Type B pancreatic cell (in vitro differentiated cells): ENCODE measurements around the gene SMOC1. TPM values are rescaled to one million over a fixed set of nuclear protein-coding genes. Genes with fewer than 3 reads are reported as not detected.
A peak's percentile ranks its signal among the peaks of the same experiment; 100 is the strongest.

Experiments used
- DNase-seq: peaks from one replicate; pipeline ENCODE4 v3.0.0; 2021; ENCODE audit warnings: mixed read lengths; ENCODE audit not compliant: unreplicated experiment; ENCODE audit errors: extremely low spot score
- H3K27ac Mint-ChIP-seq: 2 replicates; pipeline ENCODE4 v1.8.0; 2021; ENCODE audit warnings: mild to moderate bottlenecking, mixed read lengths
- H3K27me3 Mint-ChIP-seq: 2 replicates; pipeline ENCODE4 v1.8.0; 2021; ENCODE audit warnings: mixed read lengths
- H3K36me3 Mint-ChIP-seq: 2 replicates; pipeline ENCODE4 v1.8.0; 2021; ENCODE audit warnings: mixed read lengths
- H3K4me1 Mint-ChIP-seq: one replicate; pipeline ENCODE4 v1.8.0; 2021; ENCODE audit warnings: mixed read lengths; ENCODE audit not compliant: unreplicated experiment
- H3K4me3 Mint-ChIP-seq: 2 replicates; pipeline ENCODE4 v1.8.0; 2021; ENCODE audit warnings: mild to moderate bottlenecking, mixed read lengths
- H3K9me3 Mint-ChIP-seq: 2 replicates; pipeline ENCODE4 v1.8.0; 2021; ENCODE audit warnings: mixed read lengths
- CTCF ChIP-seq: fragments of 200-600 bp; sonication (generic); conservative IDR thresholded peaks from 2 replicates; pipeline ENCODE4 v1.5.0; 2021; ENCODE audit warnings: antibody characterized with exemption, mild to moderate bottlenecking
- total RNA-seq: library from RNA; stranded (reverse); gene quantifications from 2 replicates; pipeline ENCODE4 v1.2.1, GENCODE V29; 2021; ENCODE audit warnings: low replicate concordance

The SMOC1 gene
- total RNA-seq, 1 donor from 2014 or later = 20.7 TPM

DNA sequence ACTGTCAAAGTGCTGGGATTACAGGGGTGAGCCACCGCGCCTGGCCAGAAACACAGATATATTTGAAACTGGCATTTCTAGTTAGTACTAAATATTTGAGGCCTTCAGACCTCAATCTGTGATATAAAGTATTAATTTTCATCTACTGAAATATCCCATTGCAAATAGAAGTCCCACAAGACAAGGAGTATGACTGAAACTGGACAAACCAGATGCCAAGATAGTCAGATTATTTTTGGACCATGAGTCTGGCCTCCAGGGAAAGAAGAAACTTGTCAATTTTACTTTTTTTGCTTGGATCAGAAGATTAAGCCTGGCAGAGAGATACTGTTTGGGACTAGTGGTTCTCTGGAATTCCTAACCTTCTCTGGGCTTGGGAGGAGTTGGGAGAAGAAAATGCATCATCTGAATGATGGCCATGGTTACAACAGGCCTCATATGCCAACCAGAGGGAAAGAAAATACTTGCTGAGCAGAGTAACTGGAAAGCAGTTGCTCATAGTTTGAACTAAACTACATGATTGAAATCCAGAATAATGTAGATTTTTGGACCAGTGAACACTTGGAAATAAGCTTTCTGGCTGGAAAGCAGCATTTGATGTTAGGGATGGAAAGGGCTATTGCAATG lies 2.9 kb upstream of the SMOC1 start:
- no peaks in the 10 kb centered on the region for H3K36me3 Mint-ChIP-seq
- no peak overlapping the region for H3K27ac Mint-ChIP-seq
- peaks cover 21% of the 10 kb centered on the region for H3K4me1 Mint-ChIP-seq
- peaks cover 36% of the 10 kb centered on the region for H3K27me3 Mint-ChIP-seq
- H3K4me3 Mint-ChIP-seq = no peak overlapping the region
- no peak for DNase-seq
- H3K9me3 Mint-ChIP-seq = no peaks in the 10 kb centered on the region
- TF ChIP-seq CTCF = no peak

DNA sequence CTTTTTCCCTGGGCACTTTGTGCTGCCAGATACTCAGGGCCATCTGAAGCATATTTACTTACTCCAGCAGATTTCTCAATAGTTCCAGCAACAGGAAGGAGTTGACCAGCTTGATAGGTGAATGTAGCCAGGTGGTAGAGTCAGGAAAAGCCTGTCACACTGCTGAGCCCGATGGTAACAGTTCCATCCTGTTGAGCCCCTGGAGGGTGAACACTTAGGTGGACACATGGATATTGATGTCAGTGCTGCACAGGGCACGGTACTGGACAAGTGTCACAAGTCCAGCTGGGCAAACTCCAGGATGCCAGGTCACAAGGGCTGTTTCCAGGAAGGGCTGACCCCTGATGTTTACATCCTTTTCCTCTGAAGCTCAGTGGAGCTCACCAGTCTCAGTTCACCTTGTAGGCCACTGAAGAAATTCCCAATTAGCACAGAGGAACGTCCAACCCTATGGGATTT lies 2.3 kb upstream of the SMOC1 start:
- Mint-ChIP-seq H3K27me3 (peaks cover 41% of the 10 kb centered on the region), H3K9me3 (no peaks in the 10 kb centered on the region), H3K27ac (no peak overlapping the region), H3K4me1 (peaks cover 26% of the 10 kb centered on the region), H3K4me3 (no peak overlapping the region), H3K36me3 (no peaks in the 10 kb centered on the region)
- DNase-seq = no peak
- TF ChIP-seq CTCF = no peak

DNA sequence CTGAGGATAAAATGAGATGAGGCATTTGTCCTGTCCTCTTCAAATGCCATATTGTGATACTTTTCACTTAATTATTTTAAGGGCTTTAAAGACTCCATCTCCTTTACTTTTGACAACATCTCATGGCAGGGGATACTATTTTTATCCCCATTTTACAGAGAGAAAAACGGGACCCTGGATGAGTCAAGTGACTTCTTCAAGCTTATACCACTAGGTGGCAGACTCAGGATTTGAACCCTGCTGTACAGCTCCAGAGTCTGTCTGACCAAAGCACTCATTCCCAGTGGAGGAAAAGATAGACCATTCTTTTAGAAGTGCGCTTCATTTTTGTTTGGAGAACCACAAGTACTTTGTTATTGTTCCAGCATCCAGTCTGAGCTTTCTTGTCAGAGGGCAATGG lies 1.7 kb upstream of the SMOC1 start:
- peak; percentile 81 for TF ChIP-seq CTCF
- H3K27me3 Mint-ChIP-seq = peaks cover 47% of the 10 kb centered on the region
- DNase-seq = no peak
- no peak overlapping the region for H3K27ac Mint-ChIP-seq
- no peaks in the 10 kb centered on the region for H3K9me3 Mint-ChIP-seq
- H3K4me1 Mint-ChIP-seq = peaks cover 32% of the 10 kb centered on the region
- no peaks in the 10 kb centered on the region for H3K36me3 Mint-ChIP-seq
- H3K4me3 Mint-ChIP-seq = peak overlapping the region; percentile 37

GRCh38 chr14:69878251-69878650 lies 965 bp upstream of the SMOC1 start:
- H3K27ac Mint-ChIP-seq = no peak overlapping the region
- DNase-seq = no peak
- H3K27me3 Mint-ChIP-seq = peaks cover 53% of the 10 kb centered on the region
- H3K4me1 Mint-ChIP-seq = peaks cover 35% of the 10 kb centered on the region
- no peaks in the 10 kb centered on the region for H3K9me3 Mint-ChIP-seq
- H3K4me3 Mint-ChIP-seq = no peak overlapping the region
- no peak for TF ChIP-seq CTCF
- H3K36me3 Mint-ChIP-seq = no peaks in the 10 kb centered on the region

DNA sequence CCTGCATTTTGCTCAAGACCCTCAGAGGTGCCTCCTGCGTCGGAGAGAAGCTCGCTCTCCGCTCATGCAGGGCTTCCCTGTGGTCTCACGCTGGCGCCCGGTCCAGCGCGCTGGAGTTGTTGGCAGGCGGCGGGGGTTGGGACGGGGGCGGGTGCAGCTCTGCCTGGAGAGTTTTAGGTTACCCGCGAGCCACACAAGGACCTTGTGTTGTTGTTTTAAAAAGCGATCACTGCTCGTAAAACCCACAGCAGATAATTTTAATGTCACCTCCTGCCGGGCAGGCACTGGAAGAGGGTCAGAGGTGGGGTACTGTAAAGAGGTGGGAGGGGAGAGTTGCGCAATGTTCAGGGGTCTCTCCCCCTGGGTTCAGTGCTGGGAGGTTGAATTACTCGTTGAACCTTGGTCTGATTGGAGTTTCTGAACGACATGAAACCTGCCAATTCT lies 850 bp downstream of the SMOC1 start:
- Mint-ChIP-seq H3K27me3 (peaks cover 57% of the 10 kb centered on the region), H3K27ac (no peak overlapping the region), H3K4me3 (peak overlapping the region; percentile 89), H3K4me1 (peaks cover 35% of the 10 kb centered on the region), H3K36me3 (no peaks in the 10 kb centered on the region), H3K9me3 (no peaks in the 10 kb centered on the region)
- TF ChIP-seq CTCF = no peak
- DNase-seq = no peak
